Nasal cavity respiratory epithelium epithelial cell of viscerocranial mucosa (primary cell): ENCODE results near the gene FABP6. TPM values are rescaled to one million over a fixed set of nuclear protein-coding genes. Genes with fewer than 3 reads are reported as not detected.

Experiments
- total RNA-seq: library from RNA; depleted of rRNA; stranded (reverse); fragments of >200 nt; gene quantifications from 2 replicates; pipeline ENCODE4 v1.2.3, GENCODE V29; 2014

FABP6 gene, protein sequence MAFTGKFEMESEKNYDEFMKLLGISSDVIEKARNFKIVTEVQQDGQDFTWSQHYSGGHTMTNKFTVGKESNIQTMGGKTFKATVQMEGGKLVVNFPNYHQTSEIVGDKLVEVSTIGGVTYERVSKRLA
- total RNA-seq, result under 0.01 and 0.64 TPM in 2 replicates

DNA sequence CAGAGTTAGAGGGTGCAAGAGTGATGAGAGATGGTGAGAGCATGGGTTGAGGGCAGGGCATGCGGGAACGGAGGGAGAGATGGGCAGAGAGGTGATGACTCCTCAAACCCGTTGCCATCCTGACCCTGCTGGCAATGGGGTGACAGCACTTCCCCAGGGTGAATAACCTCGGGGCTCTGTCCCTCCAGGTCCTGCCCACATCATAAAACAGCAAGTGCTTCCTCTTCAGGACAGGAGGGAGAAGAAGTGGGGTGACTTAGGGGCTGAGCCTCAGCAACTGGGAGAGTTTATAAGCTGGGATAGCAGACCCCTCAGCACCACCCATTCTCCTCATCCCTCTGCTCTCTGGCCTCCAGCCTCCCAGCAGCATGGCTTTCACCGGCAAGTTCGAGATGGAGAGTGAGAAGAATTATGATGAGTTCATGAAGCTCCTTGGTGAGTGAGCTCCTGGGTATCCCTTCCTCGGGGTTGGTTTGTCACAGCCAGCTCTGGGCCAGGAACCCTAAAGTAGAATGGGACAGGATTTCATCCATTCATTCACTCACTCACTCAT is at the start of gene FABP6:
TSS of gene FABP6 (plus strand) at position 317 of the 553 bp plus-strand sequence. CDS start at position 369, 52 bp downstream.

Other genes starting within 250 kb of the FABP6 start
- gene TTC1, start 220.4 kb upstream of the FABP6 start, total RNA-seq, result 42.0 and 43.2 TPM in 2 replicates
- 14.4 and 20.1 TPM in 2 replicates for gene PWWP2A, start 110.1 kb upstream of the FABP6 start, total RNA-seq
- gene CCNJL, start 83.1 kb downstream of the FABP6 start, total RNA-seq, result 4.1 and 4.9 TPM in 2 replicates
- gene C1QTNF2, start 141.1 kb downstream of the FABP6 start, total RNA-seq, result 0.07 TPM in 1 of 2 replicates, not detected in the other
- 1.7 and 3.8 TPM in 2 replicates for gene FAM200C, start 170.5 kb downstream of the FABP6 start, total RNA-seq
- 66.6 and 67.3 TPM in 2 replicates for gene SLU7, start 189.6 kb downstream of the FABP6 start, total RNA-seq
- 24.3 and 25.8 TPM in 2 replicates for gene PTTG1, start 192.3 kb downstream of the FABP6 start, total RNA-seq